ENCODE measurements around the gene DND1.

GRCh38 chr5:140664030-140664358 is 9.4 kb downstream of the DND1 start:
- TF ChIP-seq, protein P1, sequence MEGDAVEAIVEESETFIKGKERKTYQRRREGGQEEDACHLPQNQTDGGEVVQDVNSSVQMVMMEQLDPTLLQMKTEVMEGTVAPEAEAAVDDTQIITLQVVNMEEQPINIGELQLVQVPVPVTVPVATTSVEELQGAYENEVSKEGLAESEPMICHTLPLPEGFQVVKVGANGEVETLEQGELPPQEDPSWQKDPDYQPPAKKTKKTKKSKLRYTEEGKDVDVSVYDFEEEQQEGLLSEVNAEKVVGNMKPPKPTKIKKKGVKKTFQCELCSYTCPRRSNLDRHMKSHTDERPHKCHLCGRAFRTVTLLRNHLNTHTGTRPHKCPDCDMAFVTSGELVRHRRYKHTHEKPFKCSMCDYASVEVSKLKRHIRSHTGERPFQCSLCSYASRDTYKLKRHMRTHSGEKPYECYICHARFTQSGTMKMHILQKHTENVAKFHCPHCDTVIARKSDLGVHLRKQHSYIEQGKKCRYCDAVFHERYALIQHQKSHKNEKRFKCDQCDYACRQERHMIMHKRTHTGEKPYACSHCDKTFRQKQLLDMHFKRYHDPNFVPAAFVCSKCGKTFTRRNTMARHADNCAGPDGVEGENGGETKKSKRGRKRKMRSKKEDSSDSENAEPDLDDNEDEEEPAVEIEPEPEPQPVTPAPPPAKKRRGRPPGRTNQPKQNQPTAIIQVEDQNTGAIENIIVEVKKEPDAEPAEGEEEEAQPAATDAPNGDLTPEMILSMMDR (IDR thresholded peaks at IDR 0.05) = no peak
- TF ChIP-seq POLR2A (IDR thresholded peaks at IDR 0.05) = no peak

Measured in right lobe of liver (tissue), 4 donors.